NCI-H460 (cell line): ENCODE data around the gene TF. TPM values are rescaled to one million over a fixed set of nuclear protein-coding genes. Genes with fewer than 3 reads are reported as not detected.
"Not testable (repeated sequence)": the region's sequence is repeated elsewhere in the genome, so short reads cannot be mapped to it uniquely, and the experiment has no call there.

Source experiments
- DNase-seq: peaks from one replicate; pipeline ENCODE4 v3.0.0-alpha.2; 2016; ENCODE audit warnings: low read depth; ENCODE audit errors: extremely low read depth
- total RNA-seq: library from RNA; depleted of rRNA; stranded (reverse); fragments of >200 nt; shearing (Covaris generic); gene quantifications from 2 replicates; pipeline ENCODE4 v1.2.3, GENCODE V29; 2014

The TF gene
- total RNA-seq, 1 experiment from 2014 or later = under 0.01 TPM

GRCh38 chr3:133762539-133762938 lies 16.3 kb downstream of the TF start:
- DNase-seq = no peak

GRCh38 chr3:133763797-133764683 lies 17.8 kb downstream of the TF start:
- no peak for DNase-seq

GRCh38 chr3:133765256-133765655 lies 19.1 kb downstream of the TF start:
- no peak for DNase-seq

GRCh38 chr3:133767607-133768006 lies 21.4 kb downstream of the TF start:
- DNase-seq = no peak

GRCh38 chr3:133769536-133769935 lies 23.3 kb downstream of the TF start:
- DNase-seq = no peak

- DNase-seq = no peak
These were observed 27.5 kb downstream of the TF start for GRCh38 chr3:133773732-133774131.

- no peak for DNase-seq
These were observed 29.1 kb downstream of the TF start for GRCh38 chr3:133775309-133775708.

GRCh38 chr3:133775835-133776234 lies 29.6 kb downstream of the TF start:
- no peak for DNase-seq

- DNase-seq = no peak
These were observed 30.7 kb downstream of the TF start for GRCh38 chr3:133776794-133777438.

GRCh38 chr3:133777807-133778568 lies 31.8 kb downstream of the TF start:
- no peak for DNase-seq

- no peak for DNase-seq
These were observed 33.5 kb downstream of the TF start for GRCh38 chr3:133779626-133780203.

- DNase-seq = not testable (repeated sequence)
These were observed 34.6 kb downstream of the TF start for GRCh38 chr3:133780756-133781155.

- DNase-seq = no peak
These were observed 35.4 kb downstream of the TF start for GRCh38 chr3:133781570-133781969.

- no peak for DNase-seq
These were observed 36.3 kb downstream of the TF start for GRCh38 chr3:133782454-133782853.

GRCh38 chr3:133783762-133784161 lies 37.6 kb downstream of the TF start:
- no peak for DNase-seq

GRCh38 chr3:133788024-133788423 lies 41.8 kb downstream of the TF start:
- DNase-seq = no peak

GRCh38 chr3:133792171-133792763 lies 46.1 kb downstream of the TF start:
- DNase-seq = no peak

- DNase-seq = no peak
These were observed 51.4 kb downstream of the TF start for GRCh38 chr3:133797396-133798105.

GRCh38 chr3:133799794-133800585 lies 53.8 kb downstream of the TF start:
- DNase-seq = no peak
